Smooth muscle cell (in vitro differentiated cells): ENCODE measurements around the gene GPHA2. TPM values are rescaled to one million over a fixed set of nuclear protein-coding genes. Genes with fewer than 3 reads are reported as not detected.

ENCODE experiments used
- DNase-seq: peaks from one replicate; lab custom pipeline; 2025; ENCODE audit not compliant: unreplicated experiment; lab: John Stamatoyannopoulos, UW
- H2AFZ ChIP-seq: fragments of 200-600 bp; sonication (generic); 2 replicates; pipeline ENCODE4 v1.6.0; 2016; ENCODE audit warnings: antibody characterized with exemption, low read depth, mild to moderate bottlenecking
- H3F3A ChIP-seq: fragments of 200-600 bp; sonication (generic); 2 replicates; pipeline ENCODE4 v1.6.0; 2017; ENCODE audit warnings: antibody characterized with exemption, low read depth
- H3K27ac ChIP-seq: fragments of 200-600 bp; sonication (generic); 2 replicates; pipeline ENCODE4 v1.5.1; 2016; ENCODE audit warnings: low read depth, mild to moderate bottlenecking
- H3K27me3 ChIP-seq: fragments of 200-600 bp; sonication (generic); 2 replicates; pipeline ENCODE4 v1.6.1; 2016; ENCODE audit warnings: low read depth, mild to moderate bottlenecking
- H3K36me3 ChIP-seq: fragments of 200-600 bp; sonication (generic); 2 replicates; pipeline ENCODE4 v1.5.1; 2016; ENCODE audit warnings: low read depth
- H3K4me1 ChIP-seq: fragments of 200-600 bp; sonication (generic); 2 replicates; pipeline ENCODE4 v1.5.1; 2016; ENCODE audit warnings: low read depth
- H3K4me2 ChIP-seq: fragments of 200-600 bp; sonication (generic); 2 replicates; pipeline ENCODE4 v1.6.0; 2016; ENCODE audit warnings: mild to moderate bottlenecking
- H3K4me3 ChIP-seq: fragments of 200-600 bp; sonication (generic); 2 replicates; pipeline ENCODE4 v1.5.1; 2016; ENCODE audit warnings: mild to moderate bottlenecking
- H3K79me2 ChIP-seq: fragments of 200-600 bp; sonication (generic); 2 replicates; pipeline ENCODE4 v1.6.0; 2016; ENCODE audit warnings: low read depth, mild to moderate bottlenecking
- H3K9ac ChIP-seq: fragments of 200-600 bp; sonication (generic); 2 replicates; pipeline ENCODE4 v1.6.0; 2016; ENCODE audit warnings: low read depth
- H3K9me3 ChIP-seq: fragments of 200-600 bp; sonication (generic); replicated peaks from 2 replicates; pipeline ENCODE4 v1.5.1; 2016; ENCODE audit warnings: low read depth
- H4K20me1 ChIP-seq: fragments of 200-600 bp; sonication (generic); 2 replicates; pipeline ENCODE4 v1.6.0; 2016; ENCODE audit warnings: low read depth
- WGBS: methylation state at CpG from one replicate; pipeline ENCODE4 v1.1.7; 2016; ENCODE audit warnings: low lambda C conversion rate; 5-methylcytosine and 5-hydroxymethylcytosine counted together
- polyA plus RNA-seq: library from polyadenylated mRNA; unstranded; fragments of >200 nt; fragmentation: Nextera tagmentation; extraction: Ambion mirVana; gene quantifications from 2 replicates; pipeline ENCODE4 v1.2.1, GENCODE V29; 2016
- total RNA-seq: library from RNA; depleted of rRNA; stranded (reverse); fragments of >200 nt; gene quantifications from 2 replicates; pipeline ENCODE4 v1.2.3, GENCODE V29; 2014
- TF ChIP-seq, protein P1 (sequence below): fragments of 200-600 bp; sonication (generic); IDR thresholded peaks from 2 replicates; pipeline ENCODE4 v1.5.1; 2017; ENCODE audit warnings: borderline replicate concordance, mild to moderate bottlenecking, antibody characterized with exemption; ENCODE audit not compliant: insufficient read depth, poor library complexity, severe bottlenecking

The GPHA2 gene
- total and polyA plus RNA-seq, 2 experiments from 2014 or later = 0.40 TPM; not detected in 1

DNA sequence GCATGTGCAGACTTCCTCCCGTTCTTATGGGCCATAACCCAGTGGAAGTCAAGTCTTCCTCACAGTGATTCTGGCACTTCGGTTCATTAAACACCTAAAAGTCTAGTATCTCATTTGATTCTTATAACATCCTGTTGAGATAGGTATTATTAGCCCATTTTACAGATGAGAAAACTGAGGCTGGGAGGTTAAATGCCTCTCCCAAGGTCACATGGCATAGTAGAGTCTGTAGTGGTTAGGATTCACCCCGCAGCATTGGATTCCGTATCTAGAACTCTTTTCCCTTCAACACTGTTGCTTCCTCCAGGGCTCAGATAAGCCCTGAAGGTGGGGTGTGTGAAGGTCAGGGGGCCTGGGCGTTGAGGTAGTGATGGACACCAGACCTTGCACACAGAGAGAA lies 3.4 kb downstream of the GPHA2 start:
- H3K27me3 ChIP-seq = no peaks in the 10 kb centered on the region
- peaks cover 7% of the 10 kb centered on the region for H3K36me3 ChIP-seq
- H3K9me3 ChIP-seq = no peaks in the 10 kb centered on the region
- 96% methylated on average over 5 of the region's 5 CpGs for WGBS
- DNase-seq = no peak
- H3K79me2 ChIP-seq = no peaks in the 10 kb centered on the region
- H4K20me1 ChIP-seq = no peaks in the 10 kb centered on the region
- H3K9ac ChIP-seq = no peak overlapping the region
- H3K4me2 ChIP-seq = no peak overlapping the region
- TF ChIP-seq, protein P1, sequence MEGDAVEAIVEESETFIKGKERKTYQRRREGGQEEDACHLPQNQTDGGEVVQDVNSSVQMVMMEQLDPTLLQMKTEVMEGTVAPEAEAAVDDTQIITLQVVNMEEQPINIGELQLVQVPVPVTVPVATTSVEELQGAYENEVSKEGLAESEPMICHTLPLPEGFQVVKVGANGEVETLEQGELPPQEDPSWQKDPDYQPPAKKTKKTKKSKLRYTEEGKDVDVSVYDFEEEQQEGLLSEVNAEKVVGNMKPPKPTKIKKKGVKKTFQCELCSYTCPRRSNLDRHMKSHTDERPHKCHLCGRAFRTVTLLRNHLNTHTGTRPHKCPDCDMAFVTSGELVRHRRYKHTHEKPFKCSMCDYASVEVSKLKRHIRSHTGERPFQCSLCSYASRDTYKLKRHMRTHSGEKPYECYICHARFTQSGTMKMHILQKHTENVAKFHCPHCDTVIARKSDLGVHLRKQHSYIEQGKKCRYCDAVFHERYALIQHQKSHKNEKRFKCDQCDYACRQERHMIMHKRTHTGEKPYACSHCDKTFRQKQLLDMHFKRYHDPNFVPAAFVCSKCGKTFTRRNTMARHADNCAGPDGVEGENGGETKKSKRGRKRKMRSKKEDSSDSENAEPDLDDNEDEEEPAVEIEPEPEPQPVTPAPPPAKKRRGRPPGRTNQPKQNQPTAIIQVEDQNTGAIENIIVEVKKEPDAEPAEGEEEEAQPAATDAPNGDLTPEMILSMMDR = no peak
- no peak overlapping the region for H2AFZ ChIP-seq
- H3K27ac ChIP-seq = no peak overlapping the region
- peaks cover 11% of the 10 kb centered on the region for H3K4me1 ChIP-seq
- no peak overlapping the region for H3K4me3 ChIP-seq
- H3F3A ChIP-seq = no peaks in the 10 kb centered on the region

DNA sequence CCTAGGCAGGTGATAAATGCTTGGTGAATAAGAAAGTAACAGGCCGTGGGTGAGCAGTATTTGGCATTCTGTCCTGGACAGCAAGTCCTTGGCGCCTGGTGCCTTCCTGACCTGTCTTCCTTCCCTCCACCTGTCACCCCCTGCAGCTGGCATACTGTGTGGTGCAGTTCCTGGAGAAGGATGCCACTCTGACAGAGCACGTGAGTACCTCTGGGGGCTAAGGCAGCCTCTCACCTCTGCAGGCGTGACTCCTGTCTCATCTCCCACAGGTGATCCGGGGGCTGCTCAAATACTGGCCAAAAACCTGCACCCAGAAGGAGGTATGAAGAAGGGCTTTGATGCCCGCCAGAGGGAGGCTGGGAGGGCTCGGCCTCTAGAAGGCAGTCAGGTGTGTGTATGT lies 4.4 kb downstream of the GPHA2 start:
- WGBS = 97% methylated on average over 7 of the region's 7 CpGs
- peaks cover 11% of the 10 kb centered on the region for H3K4me1 ChIP-seq
- no peaks in the 10 kb centered on the region for H3K27me3 ChIP-seq
- no peaks in the 10 kb centered on the region for H3K9me3 ChIP-seq
- peaks cover 7% of the 10 kb centered on the region for H3K36me3 ChIP-seq
- no peaks in the 10 kb centered on the region for H4K20me1 ChIP-seq
- no peak overlapping the region for H3K9ac ChIP-seq
- H3K4me3 ChIP-seq = no peak overlapping the region
- no peak overlapping the region for H3K27ac ChIP-seq
- DNase-seq = no peak
- no peaks in the 10 kb centered on the region for H3K79me2 ChIP-seq
- H3K4me2 ChIP-seq = no peak overlapping the region
- no peaks in the 10 kb centered on the region for H3F3A ChIP-seq
- no peak overlapping the region for H2AFZ ChIP-seq
- TF ChIP-seq, protein P1 = no peak

DNA sequence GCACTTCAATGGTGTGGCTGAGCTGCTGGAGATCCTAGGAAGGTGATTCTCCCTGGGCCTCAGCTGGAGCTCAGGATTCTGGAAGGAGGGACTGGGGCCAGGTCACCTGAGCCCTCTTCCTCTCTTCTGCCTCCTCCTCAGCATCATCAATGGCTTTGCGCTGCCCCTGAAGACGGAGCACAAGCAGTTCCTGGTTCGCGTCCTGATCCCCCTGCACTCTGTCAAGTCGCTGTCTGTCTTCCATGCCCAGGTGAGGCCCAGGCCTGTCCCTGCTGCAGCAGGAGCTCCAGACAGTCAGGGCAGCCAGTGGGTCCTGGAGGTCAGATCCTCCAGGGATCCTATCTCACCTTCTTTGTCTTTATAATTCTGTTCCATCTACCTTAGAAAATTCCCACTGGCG lies 5.4 kb downstream of the GPHA2 start:
- no peak for DNase-seq
- TF ChIP-seq, protein P1 = no peak
- no peak overlapping the region for H3K4me2 ChIP-seq
- no peaks in the 10 kb centered on the region for H3K27me3 ChIP-seq
- no peak overlapping the region for H2AFZ ChIP-seq
- no peaks in the 10 kb centered on the region for H3K79me2 ChIP-seq
- H3K4me1 ChIP-seq = peaks cover 3% of the 10 kb centered on the region
- peaks cover 7% of the 10 kb centered on the region for H3K36me3 ChIP-seq
- H3K9me3 ChIP-seq = no peaks in the 10 kb centered on the region
- no peaks in the 10 kb centered on the region for H3F3A ChIP-seq
- 100% methylated on average over 6 of the region's 6 CpGs for WGBS
- no peak overlapping the region for H3K27ac ChIP-seq
- no peak overlapping the region for H3K9ac ChIP-seq
- H4K20me1 ChIP-seq = no peaks in the 10 kb centered on the region
- no peak overlapping the region for H3K4me3 ChIP-seq

DNA sequence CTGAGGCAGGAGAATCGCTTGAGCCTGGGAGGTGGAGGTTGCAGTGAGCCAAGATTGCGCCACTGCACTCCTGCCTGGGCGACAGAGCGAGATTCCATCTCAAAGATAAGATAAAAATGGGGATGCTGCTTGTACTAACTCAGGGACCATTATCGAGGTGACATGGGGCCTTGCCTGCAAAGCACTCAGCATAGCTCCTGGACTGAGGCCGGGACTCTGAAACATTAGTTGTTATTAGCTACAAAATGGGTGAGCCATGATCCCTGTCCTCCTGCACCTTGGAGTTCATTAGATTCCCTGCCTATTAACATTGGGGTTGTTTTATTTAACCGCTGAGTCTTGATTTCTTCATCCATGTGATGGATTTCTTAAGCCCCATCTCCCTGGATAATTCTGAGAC lies 6.1 kb downstream of the GPHA2 start:
- Histone ChIP-seq H3K79me2 (peaks cover 3% of the 10 kb centered on the region), H3F3A (no peaks in the 10 kb centered on the region), H3K27me3 (no peaks in the 10 kb centered on the region), H3K4me3 (no peak overlapping the region), H3K36me3 (peaks cover 7% of the 10 kb centered on the region), H3K27ac (no peak overlapping the region), H3K9me3 (no peaks in the 10 kb centered on the region), H3K4me2 (no peak overlapping the region), H4K20me1 (no peaks in the 10 kb centered on the region), H3K4me1 (peaks cover 3% of the 10 kb centered on the region), H3K9ac (no peak overlapping the region), H2AFZ (no peak overlapping the region)
- 98% methylated on average over 7 of the region's 7 CpGs for WGBS
- no peak for DNase-seq
- TF ChIP-seq, protein P1 = no peak
